ENCODE data around the gene EBF3.
"Not testable (repeated sequence)": the region's sequence is repeated elsewhere in the genome, so short reads cannot be mapped to it uniquely, and the experiment has no call there.

Gene EBF3

GRCh38 chr10:129924375-129925085 lies 39.5 kb downstream of the EBF3 start:
- TF ChIP-seq, protein P1, sequence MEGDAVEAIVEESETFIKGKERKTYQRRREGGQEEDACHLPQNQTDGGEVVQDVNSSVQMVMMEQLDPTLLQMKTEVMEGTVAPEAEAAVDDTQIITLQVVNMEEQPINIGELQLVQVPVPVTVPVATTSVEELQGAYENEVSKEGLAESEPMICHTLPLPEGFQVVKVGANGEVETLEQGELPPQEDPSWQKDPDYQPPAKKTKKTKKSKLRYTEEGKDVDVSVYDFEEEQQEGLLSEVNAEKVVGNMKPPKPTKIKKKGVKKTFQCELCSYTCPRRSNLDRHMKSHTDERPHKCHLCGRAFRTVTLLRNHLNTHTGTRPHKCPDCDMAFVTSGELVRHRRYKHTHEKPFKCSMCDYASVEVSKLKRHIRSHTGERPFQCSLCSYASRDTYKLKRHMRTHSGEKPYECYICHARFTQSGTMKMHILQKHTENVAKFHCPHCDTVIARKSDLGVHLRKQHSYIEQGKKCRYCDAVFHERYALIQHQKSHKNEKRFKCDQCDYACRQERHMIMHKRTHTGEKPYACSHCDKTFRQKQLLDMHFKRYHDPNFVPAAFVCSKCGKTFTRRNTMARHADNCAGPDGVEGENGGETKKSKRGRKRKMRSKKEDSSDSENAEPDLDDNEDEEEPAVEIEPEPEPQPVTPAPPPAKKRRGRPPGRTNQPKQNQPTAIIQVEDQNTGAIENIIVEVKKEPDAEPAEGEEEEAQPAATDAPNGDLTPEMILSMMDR (IDR thresholded peaks at IDR 0.05; ENCODE audit: poor library complexity, severe bottlenecking), result no peak
- Histone ChIP-seq H3K4me3 (ENCODE audit: severe bottlenecking) (no peak overlapping the region), H3K36me3 (ENCODE audit: low read depth) (no peaks in the 10 kb centered on the region), H3K27ac (ENCODE audit: poor library complexity, severe bottlenecking) (no peak overlapping the region), H3K4me1 (ENCODE audit: insufficient read depth, poor library complexity, severe bottlenecking) (no peaks in the 10 kb centered on the region), H3K27me3 (ENCODE audit: insufficient read depth, poor library complexity, severe bottlenecking) (no peaks in the 10 kb centered on the region), H3K9me3 (ENCODE audit: severe bottlenecking) (no peaks in the 10 kb centered on the region)
- ATAC-seq (ENCODE audit: low read depth) (no peak), DNase-seq (ENCODE audit: low spot score) (no peak)

- TF ChIP-seq, protein P1 (IDR thresholded peaks at IDR 0.05; ENCODE audit: poor library complexity, severe bottlenecking), result no peak
- Histone ChIP-seq H3K36me3 (ENCODE audit: low read depth) (no peaks in the 10 kb centered on the region), H3K27ac (ENCODE audit: poor library complexity, severe bottlenecking) (no peak overlapping the region), H3K9me3 (ENCODE audit: severe bottlenecking) (no peaks in the 10 kb centered on the region), H3K4me3 (ENCODE audit: severe bottlenecking) (no peak overlapping the region), H3K4me1 (ENCODE audit: insufficient read depth, poor library complexity, severe bottlenecking) (no peaks in the 10 kb centered on the region), H3K27me3 (ENCODE audit: insufficient read depth, poor library complexity, severe bottlenecking) (no peaks in the 10 kb centered on the region)
- DNase-seq (ENCODE audit: low spot score), result no peak
- no peak for ATAC-seq (ENCODE audit: low read depth)
Measured at GRCh38 chr10:129922598-129923123, 41.4 kb downstream of the EBF3 start.

GRCh38 chr10:129921801-129922597 lies 42.1 kb downstream of the EBF3 start:
- no peaks in the 10 kb centered on the region for H3K27me3 ChIP-seq (ENCODE audit: insufficient read depth, poor library complexity, severe bottlenecking)
- ATAC-seq (ENCODE audit: low read depth), result no peak
- H3K36me3 ChIP-seq (ENCODE audit: low read depth), result no peaks in the 10 kb centered on the region
- no peaks in the 10 kb centered on the region for H3K9me3 ChIP-seq (ENCODE audit: severe bottlenecking)
- H3K4me1 ChIP-seq (ENCODE audit: insufficient read depth, poor library complexity, severe bottlenecking), result no peaks in the 10 kb centered on the region
- no peak for DNase-seq (ENCODE audit: low spot score)
- H3K4me3 ChIP-seq (ENCODE audit: severe bottlenecking), result no peak overlapping the region
- TF ChIP-seq, protein P1 (IDR thresholded peaks at IDR 0.05; ENCODE audit: poor library complexity, severe bottlenecking), result no peak
- no peak overlapping the region for H3K27ac ChIP-seq (ENCODE audit: poor library complexity, severe bottlenecking)

DNA sequence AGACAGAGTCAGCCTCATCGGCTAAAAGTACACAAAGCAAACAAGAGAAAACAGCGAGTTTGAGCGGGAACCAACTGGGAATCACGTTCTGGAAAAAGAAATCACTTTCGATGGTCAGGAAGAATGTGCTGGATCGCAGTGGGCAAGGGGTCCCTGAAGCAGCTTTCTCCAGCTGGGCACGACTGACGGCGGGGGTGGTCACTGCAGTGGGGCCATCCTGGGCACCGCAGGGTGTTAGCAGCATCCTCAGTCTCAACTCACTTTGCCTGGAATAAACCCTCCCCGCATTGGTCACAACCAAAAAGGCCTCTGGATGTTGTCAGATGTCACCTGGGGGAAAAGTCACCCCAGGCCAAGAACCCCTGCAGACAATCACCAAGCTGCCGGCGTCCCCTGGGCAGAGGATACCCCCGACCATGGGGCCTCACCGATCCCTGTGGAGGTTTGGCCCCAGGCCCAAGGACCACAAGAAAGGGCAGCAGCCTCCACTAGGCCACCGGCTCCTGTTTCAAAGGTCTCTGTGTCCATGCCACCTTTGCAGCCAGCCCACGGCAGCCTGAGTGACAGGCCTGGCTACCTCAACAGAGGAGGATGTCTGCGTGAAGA lies 42.9 kb downstream of the EBF3 start:
- DNase-seq (ENCODE audit: low spot score), result no peak
- Histone ChIP-seq H3K27ac (ENCODE audit: poor library complexity, severe bottlenecking) (no peak overlapping the region), H3K27me3 (ENCODE audit: insufficient read depth, poor library complexity, severe bottlenecking) (no peaks in the 10 kb centered on the region), H3K9me3 (ENCODE audit: severe bottlenecking) (no peaks in the 10 kb centered on the region), H3K4me1 (ENCODE audit: insufficient read depth, poor library complexity, severe bottlenecking) (no peaks in the 10 kb centered on the region), H3K36me3 (ENCODE audit: low read depth) (no peaks in the 10 kb centered on the region), H3K4me3 (ENCODE audit: severe bottlenecking) (no peak overlapping the region)
- no peak for ATAC-seq (ENCODE audit: low read depth)
- TF ChIP-seq, protein P1 (IDR thresholded peaks at IDR 0.05; ENCODE audit: poor library complexity, severe bottlenecking), result no peak

DNA sequence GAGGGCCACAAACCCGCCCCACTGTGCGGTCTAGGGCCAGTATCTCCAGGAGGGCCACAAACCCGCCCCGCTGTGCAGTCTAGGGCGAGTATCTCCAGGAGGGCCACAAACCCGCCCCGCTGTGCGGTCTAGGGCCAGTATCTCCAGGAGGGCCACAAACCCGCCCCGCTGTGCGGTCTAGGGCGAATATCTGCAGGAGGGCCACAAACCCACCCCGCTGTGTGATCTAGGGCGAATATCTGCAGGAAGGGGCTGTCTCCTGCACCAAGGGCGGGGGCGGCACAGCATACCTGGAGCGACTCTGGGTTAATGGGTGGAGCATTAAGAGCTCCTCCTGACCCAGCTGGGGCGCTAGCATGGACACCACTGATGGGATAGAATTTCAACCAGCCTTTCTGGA lies 43.9 kb downstream of the EBF3 start:
- not testable (repeated sequence) for H3K4me3 ChIP-seq (ENCODE audit: severe bottlenecking); H3K9me3 ChIP-seq (ENCODE audit: severe bottlenecking); DNase-seq (ENCODE audit: low spot score); H3K4me1 ChIP-seq (ENCODE audit: insufficient read depth, poor library complexity, severe bottlenecking); ATAC-seq (ENCODE audit: low read depth); H3K27ac ChIP-seq (ENCODE audit: poor library complexity, severe bottlenecking); H3K36me3 ChIP-seq (ENCODE audit: low read depth); H3K27me3 ChIP-seq (ENCODE audit: insufficient read depth, poor library complexity, severe bottlenecking)

All from RWPE2 (cell line).